ENCODE results near the gene ADGRF5.

GRCh38 chr6:46894433-46894832 is 27.3 kb downstream of the ADGRF5 start:
- TF ChIP-seq CTCF (IDR thresholded peaks at IDR 0.05) (no peak), POLR2A (IDR thresholded peaks at IDR 0.05) (no peak), EP300 (IDR thresholded peaks at IDR 0.05) (no peak), POLR2AphosphoS5 (IDR thresholded peaks at IDR 0.05) (no peak)

All from sigmoid colon (tissue), 4 donors.